Measurements from ENCODE around the gene MEGF6. TPM values are rescaled to one million over a fixed set of nuclear protein-coding genes. Genes with fewer than 3 reads are reported as not detected.

MEGF6 gene
- total and polyA plus RNA-seq, 2 of the 8 experiments (the other 6 are each of a cell fraction or from before 2014, with no cell fraction given), result 4.1 to 14.8 TPM

GRCh38 chr1:3543076-3544039 is 68.0 kb downstream of the MEGF6 start:
- Histone ChIP-seq H3K4me3 (ENCODE audit: extremely low read depth in 1 of 4, insufficient read depth in 2 of 4, low read depth in 3 of 4, low read length in 4 of 4) (no peak overlapping the region), H2AFZ (ENCODE audit: low read length) (no peak overlapping the region), H3K18ac (ENCODE audit: extremely low read depth, low read length) (no peak overlapping the region), H3K79me2 (ENCODE audit: control insufficient read depth in 1 of 2, insufficient read depth in 2 of 2, low read length in 2 of 2) (no peaks in the 10 kb centered on the region), H4K20me1 (replicated peaks in 1 of 2; ENCODE audit: control insufficient read depth in 1 of 2, insufficient read depth in 2 of 2, low read length in 2 of 2) (peaks cover 4 to 7% of the 10 kb centered on the region in 2 experiments), H3K27ac (ENCODE audit: low read depth, low read length) (no peak overlapping the region), H2BK12ac (ENCODE audit: low read depth, low read length) (no peak overlapping the region), H3K56ac (replicated peaks; ENCODE audit: insufficient read length, low read depth, low read length) (no peak overlapping the region), H3K9me3 (ENCODE audit: insufficient read depth in 2 of 2, low read depth in 1 of 2, low read length in 1 of 2) (no peaks in the 10 kb centered on the region), H2BK5ac (ENCODE audit: low read depth, low read length) (no peak overlapping the region), H2BK120ac (replicated peaks; ENCODE audit: low read depth, low read length) (no peak overlapping the region), H3K27me3 (replicated peaks in 1 of 4; ENCODE audit: control insufficient read depth in 3 of 4, extremely low read depth in 1 of 4, insufficient read depth in 3 of 4, low read length in 3 of 4) (peaks cover 0 to 6% (median 0%) of the 10 kb centered on the region in 4 experiments; a peak in 1 of 7 replicates), H2BK15ac (ENCODE audit: low read length) (no peak overlapping the region), H4K91ac (replicated peaks; ENCODE audit: insufficient read length, low read length) (peak overlapping the region; percentile 54), H3K23ac (ENCODE audit: insufficient read length) (no peak overlapping the region), H3K79me1 (ENCODE audit: low read depth, low read length) (no peaks in the 10 kb centered on the region), H3K36me3 (ENCODE audit: control insufficient read depth in 2 of 4, insufficient read depth in 4 of 4, low read length in 3 of 4) (no peaks in the 10 kb centered on the region), H4K8ac (ENCODE audit: extremely low read depth, insufficient read depth, low read length) (peak overlapping the region; percentile 90), H3K9ac (replicated peaks in 1 of 4; ENCODE audit: extremely low read depth in 1 of 4, low read depth in 3 of 4, low read length in 3 of 4) (no peak overlapping the region), H2BK20ac (ENCODE audit: low read length) (no peak overlapping the region), H3K23me2 (ENCODE audit: low read depth, low read length) (no peaks in the 10 kb centered on the region), H2AK5ac (ENCODE audit: low read depth, low read length) (no peak overlapping the region), H4K5ac (ENCODE audit: insufficient read length, low read depth, low read length) (no peak overlapping the region), H3K4me2 (ENCODE audit: insufficient read depth in 1 of 2, low read depth in 2 of 2, low read length in 2 of 2) (no peak overlapping the region), H3K4me1 (replicated peaks in 1 of 4; ENCODE audit: control insufficient read depth in 3 of 4, insufficient read depth in 4 of 4, low read length in 3 of 4) (peaks cover 0 to 17% (median 4%) of the 10 kb centered on the region in 4 experiments; a peak in 5 of 7 replicates), H3K14ac (ENCODE audit: insufficient read length) (no peak overlapping the region), H3K4ac (replicated peaks; ENCODE audit: insufficient read length, low read depth, low read length) (peak overlapping the region; percentile 78)
- FAIRE-seq (no peak), DNase-seq (ENCODE audit: low read depth in 1 of 2, low spot score in 2 of 2) (peak in 1 of 2 experiments; percentile 71)
- WGBS, 2 experiments (ENCODE audit: extremely low coverage in 1 of 2, insufficient coverage in 1 of 2, insufficient read length in 1 of 2, insufficient replicate concordance in 2 of 2, low coverage in 1 of 2, low lambda C conversion rate in 2 of 2, missing lambda C conversion rate in 1 of 2), result 67% methylated on average over 45 of the region's 49 CpGs; no CpG with 5 or more reads in 1 of the 2 experiments
- POLR2A ChIA-PET (ENCODE audit: partially characterized antibody), result interaction anchor here (1.3 kb wide), 1 partner anchor 17 kb away, joined by 3 read pairs; no protein-coding TSS in a partner anchor
- CTCF ChIA-PET (ENCODE audit: partially characterized antibody), result interaction anchor here (0.6 to 2.5 kb wide), 13 partner anchors 10 to 90 kb away, joined by 3 to 10 read pairs (median 4); no protein-coding TSS in a partner anchor
- TF ChIP-seq BACH1 (IDR thresholded peaks at IDR 0.05; ENCODE audit: low read length) (no peak), NRF1 (IDR thresholded peaks at IDR 0.05; ENCODE audit: low read depth, low read length) (no peak), CTCF (IDR thresholded peaks at IDR 0.05; ENCODE audit: control extremely low read depth in 1 of 3, insufficient read depth in 1 of 3, low read depth in 1 of 3, low read length in 3 of 3) (no peak), TEAD4 (IDR thresholded peaks at IDR 0.05; ENCODE audit: low read depth, low read length) (peak; percentile 70), MAFK (IDR thresholded peaks at IDR 0.05; ENCODE audit: low read depth, low read length) (no peak), CTBP2 (IDR thresholded peaks at IDR 0.05; ENCODE audit: borderline replicate concordance, insufficient read depth, insufficient read length, low read length) (no peak), GABPA (IDR thresholded peaks at IDR 0.05; ENCODE audit: borderline replicate concordance, insufficient read depth, low read length) (peak; percentile 47), SRF (IDR thresholded peaks at IDR 0.05; ENCODE audit: low read depth, low read length) (no peak)

Measured in H1 (cell line).